Heart right ventricle (tissue), 16 donors: Measurements from ENCODE around the gene PFKFB1. TPM values are rescaled to one million over a fixed set of nuclear protein-coding genes. Genes with fewer than 3 reads are reported as not detected.

Source experiments
- ATAC-seq, 8 donors: fragments of 200-7000 bp; cut with Tn5 transposase; one replicate each; pipeline ENCODE4 v1.9.1; 2020; ENCODE audit warnings: mild to moderate bottlenecking in 8 of 8, moderate library complexity in 8 of 8, moderate number of reproducible peaks in 1 of 8
- DNase-seq, 2 donors: peaks; one replicate each; pipeline ENCODE4 v3.0.0-alpha.2; 2020
- H3K27ac ChIP-seq, 10 donors: fragments of 200-600 bp; sonication (generic) in 2 of 10; one replicate each; pipeline versions ENCODE4 v1.5.0 to v1.8.0; 2020 to 2022; ENCODE audit warnings: mild to moderate bottlenecking in 3 of 10
- H3K27me3 ChIP-seq, 7 donors: fragments of 200-600 bp; one replicate each; pipeline ENCODE4 v1.8.0; 2021 to 2022; ENCODE audit warnings: mild to moderate bottlenecking in 2 of 7
- H3K36me3 ChIP-seq, 9 donors: fragments of 200-600 bp; sonication (generic) in 1 of 9; one replicate each; pipeline versions ENCODE4 v1.5.0 to v1.8.0; 2020 to 2022; ENCODE audit warnings: mild to moderate bottlenecking in 2 of 9
- H3K4me1 ChIP-seq, 9 donors: fragments of 200-600 bp; sonication (generic) in 1 of 9; one replicate each; pipeline versions ENCODE4 v1.5.0 to v1.8.0; 2020 to 2022; ENCODE audit warnings: mild to moderate bottlenecking in 4 of 9
- H3K4me3 ChIP-seq, 10 donors: fragments of 200-600 bp; sonication (generic) in 2 of 10; one replicate each; pipeline versions ENCODE4 v1.5.0 to v1.8.0; 2020 to 2022; ENCODE audit warnings: mild to moderate bottlenecking in 7 of 10, moderate library complexity in 2 of 10
- H3K9me3 ChIP-seq, 11 donors: fragments of 200-600 bp in 10 of 11; sonication (generic) in 2 of 11; one replicate each; pipeline versions ENCODE4 v1.5.0 to v1.8.0; 2013 to 2022; ENCODE audit warnings: mild to moderate bottlenecking in 2 of 11, control low read depth in 1 of 11, moderate library complexity in 1 of 11
- WGBS, 2 donors: extraction: QIAGEN DNeasy Blood & Tissue Kit; methylation state at CpG; one replicate each; pipeline ENCODE4 v1.1.7; 2013; ENCODE audit warnings: inconsistent platforms in 1 of 2; 5-methylcytosine and 5-hydroxymethylcytosine counted together
- intact Hi-C, 10 donors: fragments of 100-400 bp; cut with DNase I; formaldehyde crosslinking; loops; one replicate each; pipeline versions ENCODE4 v1.11.1 to v1.14.2; 2022
- polyA plus RNA-seq, 2 donors: library from polyadenylated mRNA; stranded (reverse); fragments of 200-250 nt; gene quantifications; one replicate each; pipeline ENCODE4 v1.2.3, GENCODE V29; 2013
- total RNA-seq, 10 donors: library from RNA; stranded (reverse); fragmentation: NEBNext Ultra II Directional in 3 of 10; extraction: Animal tissue kit (Norgen Biotek cat#: 25700) in 3 of 10; gene quantifications; one replicate each; pipeline versions ENCODE4 v1.2.1 to v1.2.4, GENCODE V29; 2021 to 2023
- TF ChIP-seq, protein P1 (sequence below), 9 donors: fragments of 200-600 bp; sonication (generic) in 2 of 9; IDR thresholded peaks; one replicate each; pipeline versions ENCODE4 v1.5.0 to v1.8.0; 2021 to 2022; ENCODE audit warnings: antibody characterized with exemption in 9 of 9, mild to moderate bottlenecking in 5 of 9, moderate library complexity in 1 of 9
- donor health status: Arrhythmogenic right ventricular cardiomyopathy.
- donor health status: ischemic (EF 13 %, LVEDD 7.1; RV severe dilation, severe dysfunction).
- donor health status: healthy with polysubstance abuse.
- donor health status: DM: no; HTN: yes; CAD: no.
- donor health status: DM: no; HTN: no; CAD: no.
- donor health status: ischemic (EF 25% LVEDD 6.9; RV normal size, moderate dysfunction).
- donor health status: ischemic (EF 25% LVEDD 5.7; RV mildly dilated, moderate dysfunction).
- donor health status: healthy.
- donor health status: DM: yes; HTN: yes; CAD: no.
- donor health status: Ischemic cardiomyopathy.
- donor health status: ischemic (EF 35%, LVEDD 5.7; RV mildly dilated, moderate dysfunction).
- donor health status: nonischemic (EF 11% LVEDD 7.7; RV severe dilation, severe dysfunction).
- donor health status: DM: yes; HTN: yes; CAD: no.
- donor health status: PGD.
- donor health status: ischemic (EF 29% LVEDD 5.4; RV normal size, mild dysfunction).
- donor health status: nonischemic (EF 23%, LVEDD 6.1; RV moderate dilation, normal function).

The PFKFB1 gene
- total and polyA plus RNA-seq, 12 donors: 0.12 to 0.59 (median 0.24) TPM; not detected in 6

DNA sequence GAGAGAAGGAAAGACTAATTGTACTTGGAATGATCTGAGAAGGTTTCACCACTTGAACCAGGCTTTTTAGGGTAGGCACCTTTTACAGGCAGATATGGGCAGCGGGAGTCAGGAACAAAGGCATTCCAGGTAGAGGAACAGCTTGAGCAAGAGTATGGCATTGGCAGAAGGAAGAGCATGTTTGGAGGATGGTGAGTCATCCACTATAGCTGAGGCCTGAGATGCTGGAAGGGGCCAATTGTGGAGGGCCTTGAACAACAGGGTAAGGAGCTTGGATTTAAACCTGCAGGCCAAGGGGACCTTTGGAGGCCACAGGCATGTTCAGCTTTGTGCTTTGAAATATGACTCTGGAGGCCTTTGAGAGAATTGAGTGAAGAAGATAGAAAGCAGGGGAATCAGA lies 32.2 kb downstream of the PFKFB1 start:
- H3K4me1 ChIP-seq: no peaks in the 10 kb centered on the region
- WGBS, 2 donors: 92 to 94% methylated on average over 1 of the region's 1 CpG
- H3K9me3 ChIP-seq: no peaks in the 10 kb centered on the region
- no peak for ATAC-seq
- H3K27me3 ChIP-seq: peaks cover 0 to 17% (median 0%) of the 10 kb centered on the region in 7 donors
- no peak for DNase-seq
- H3K36me3 ChIP-seq: no peaks in the 10 kb centered on the region
- TF ChIP-seq, protein P1, sequence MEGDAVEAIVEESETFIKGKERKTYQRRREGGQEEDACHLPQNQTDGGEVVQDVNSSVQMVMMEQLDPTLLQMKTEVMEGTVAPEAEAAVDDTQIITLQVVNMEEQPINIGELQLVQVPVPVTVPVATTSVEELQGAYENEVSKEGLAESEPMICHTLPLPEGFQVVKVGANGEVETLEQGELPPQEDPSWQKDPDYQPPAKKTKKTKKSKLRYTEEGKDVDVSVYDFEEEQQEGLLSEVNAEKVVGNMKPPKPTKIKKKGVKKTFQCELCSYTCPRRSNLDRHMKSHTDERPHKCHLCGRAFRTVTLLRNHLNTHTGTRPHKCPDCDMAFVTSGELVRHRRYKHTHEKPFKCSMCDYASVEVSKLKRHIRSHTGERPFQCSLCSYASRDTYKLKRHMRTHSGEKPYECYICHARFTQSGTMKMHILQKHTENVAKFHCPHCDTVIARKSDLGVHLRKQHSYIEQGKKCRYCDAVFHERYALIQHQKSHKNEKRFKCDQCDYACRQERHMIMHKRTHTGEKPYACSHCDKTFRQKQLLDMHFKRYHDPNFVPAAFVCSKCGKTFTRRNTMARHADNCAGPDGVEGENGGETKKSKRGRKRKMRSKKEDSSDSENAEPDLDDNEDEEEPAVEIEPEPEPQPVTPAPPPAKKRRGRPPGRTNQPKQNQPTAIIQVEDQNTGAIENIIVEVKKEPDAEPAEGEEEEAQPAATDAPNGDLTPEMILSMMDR (IDR thresholded peaks at IDR 0.05): no peak
- H3K27ac ChIP-seq: no peak overlapping the region
- no peak overlapping the region for H3K4me3 ChIP-seq
- intact Hi-C loops: no loop called here

DNA sequence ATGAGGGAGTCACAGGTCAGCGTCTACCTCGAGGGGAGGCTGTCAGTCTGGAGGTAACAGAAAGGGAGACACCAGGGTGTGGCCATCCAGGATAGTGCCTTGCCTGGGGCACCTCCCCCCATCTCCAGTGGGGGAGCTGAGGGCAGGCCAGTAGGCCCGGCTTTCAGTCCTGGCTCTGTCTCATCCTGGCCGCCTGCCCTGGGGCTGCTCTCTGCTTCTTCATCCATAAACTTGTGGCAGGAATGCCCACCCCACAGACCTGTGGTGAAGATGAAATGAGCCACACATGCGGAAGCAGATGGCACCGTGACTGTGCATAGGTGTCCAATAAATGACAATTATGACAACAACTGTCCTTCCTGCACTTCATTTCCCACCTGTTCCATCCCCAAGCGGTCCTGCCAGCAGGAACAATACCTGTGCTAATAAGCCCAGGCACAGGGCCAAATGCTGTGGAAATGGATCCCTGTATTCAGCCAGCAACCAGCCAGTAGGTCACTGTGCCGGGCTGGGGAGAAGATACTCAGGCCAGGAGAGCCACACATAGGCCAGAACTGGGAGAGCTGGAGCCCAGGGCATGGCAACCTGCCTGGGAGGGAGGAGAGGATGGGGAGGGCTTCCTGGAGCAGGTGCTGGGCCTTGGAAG lies 43.1 kb downstream of the PFKFB1 start:
- WGBS, 2 donors: 77 to 78% methylated on average over 8 of the region's 8 CpGs
- intact Hi-C loops: no loop called here
- Histone ChIP-seq H3K27me3 (peaks cover 0 to 7% (median 0%) of the 10 kb centered on the region in 7 donors), H3K4me1 (no peaks in the 10 kb centered on the region), H3K27ac (no peak overlapping the region), H3K9me3 (no peaks in the 10 kb centered on the region), H3K4me3 (no peak overlapping the region), H3K36me3 (no peaks in the 10 kb centered on the region)
- ATAC-seq: peak in 1 of 8 donors; percentile 30
- DNase-seq: no peak
- TF ChIP-seq, protein P1 (IDR thresholded peaks at IDR 0.05): no peak

DNA sequence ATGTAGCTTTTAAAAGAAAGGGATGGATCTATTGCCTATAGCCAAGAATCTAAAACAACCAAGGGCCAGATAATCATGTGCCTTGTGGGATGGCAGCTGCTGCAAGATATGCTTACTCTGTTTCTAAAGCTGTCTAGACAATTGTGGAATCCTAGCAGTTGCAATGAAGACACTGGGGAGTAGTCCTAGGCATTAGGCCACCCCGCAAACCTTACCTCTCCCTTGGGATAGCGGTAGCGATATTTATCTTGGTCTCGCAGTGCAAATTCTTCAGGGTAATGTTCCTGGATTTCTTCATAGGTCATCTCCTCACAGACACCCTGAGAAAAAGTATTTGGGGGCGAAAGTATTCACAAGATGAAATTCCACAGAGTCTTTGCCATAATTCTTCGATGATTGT lies 48.8 kb downstream of the PFKFB1 start:
- no peak overlapping the region for H3K27ac ChIP-seq
- H3K27me3 ChIP-seq: peaks cover 0 to 7% (median 0%) of the 10 kb centered on the region in 7 donors
- TF ChIP-seq, protein P1 (IDR thresholded peaks at IDR 0.05): no peak
- H3K9me3 ChIP-seq: no peaks in the 10 kb centered on the region
- H3K36me3 ChIP-seq: no peaks in the 10 kb centered on the region
- no peaks in the 10 kb centered on the region for H3K4me1 ChIP-seq
- no peak overlapping the region for H3K4me3 ChIP-seq
- ATAC-seq (no peak), DNase-seq (no peak)
- 81 to 83% methylated on average over 6 of the region's 6 CpGs for WGBS, 2 donors
- intact Hi-C loops: no loop called here

DNA sequence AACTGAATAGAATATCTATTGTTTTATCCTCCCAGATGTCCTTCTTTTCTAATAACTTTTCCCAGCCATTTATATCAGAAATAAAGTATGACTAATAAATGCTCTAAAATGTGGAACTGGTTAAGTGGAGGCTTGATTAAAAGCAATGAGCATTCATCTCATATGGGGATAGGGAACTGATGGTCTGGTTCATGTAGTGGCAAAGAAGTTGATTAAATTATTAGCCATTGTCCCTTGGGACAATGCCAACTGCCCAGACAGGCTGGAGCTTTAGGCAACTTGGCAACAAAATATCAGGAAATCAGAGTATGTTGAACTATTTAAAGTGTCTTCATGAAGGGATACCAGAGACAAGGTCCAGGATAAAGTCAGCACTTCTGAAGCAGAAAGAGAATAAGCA lies 49.2 kb downstream of the PFKFB1 start:
- no peaks in the 10 kb centered on the region for H3K4me1 ChIP-seq

More for the DNA sequence above, 49.2 kb downstream of the PFKFB1 start:
- intact Hi-C loops: no loop called here
- peaks cover 0 to 7% (median 0%) of the 10 kb centered on the region in 7 donors for H3K27me3 ChIP-seq
- no peak overlapping the region for H3K27ac ChIP-seq
- no peak overlapping the region for H3K4me3 ChIP-seq
- H3K9me3 ChIP-seq: no peaks in the 10 kb centered on the region
- no peaks in the 10 kb centered on the region for H3K36me3 ChIP-seq
- DNase-seq (no peak), ATAC-seq (no peak)
- TF ChIP-seq, protein P1 (IDR thresholded peaks at IDR 0.05): no peak
